NCI-H2107 treated with DMSO at 0.1 percent for 48 hours (cell line): ENCODE data around the gene PYDC2.
"Not testable (repeated sequence)": the region's sequence is repeated elsewhere in the genome, so short reads cannot be mapped to it uniquely, and the experiment has no call there.

Source experiments
- DNase-seq: peaks from one replicate; lab custom pipeline; 2025; ENCODE audit not compliant: unreplicated experiment; lab: John Stamatoyannopoulos, UW

The PYDC2 gene

GRCh38 chr3:191460360-191460759, 603 bp upstream of the PYDC2 start:
- DNase-seq: no peak

- no peak for DNase-seq
These were observed 9.1 kb downstream of the PYDC2 start for GRCh38 chr3:191470080-191470479.

- DNase-seq: no peak
These were observed 9.6 kb downstream of the PYDC2 start for GRCh38 chr3:191470545-191470944.

GRCh38 chr3:191473661-191474198, 12.8 kb downstream of the PYDC2 start:
- DNase-seq: no peak

- DNase-seq: no peak
These were observed 15.3 kb downstream of the PYDC2 start for GRCh38 chr3:191476066-191476772.

GRCh38 chr3:191483994-191484393, 23.0 kb downstream of the PYDC2 start:
- DNase-seq: not testable (repeated sequence)

- no peak for DNase-seq
These were observed 23.5 kb downstream of the PYDC2 start for GRCh38 chr3:191484461-191484860.

- no peak for DNase-seq
These were observed 31.6 kb downstream of the PYDC2 start for GRCh38 chr3:191492601-191493000.

- no peak for DNase-seq
These were observed 32.4 kb downstream of the PYDC2 start for GRCh38 chr3:191493336-191493735.

- DNase-seq: peak; percentile 15
These were observed 38.5 kb downstream of the PYDC2 start for GRCh38 chr3:191499307-191500080.

- DNase-seq: no peak
These were observed 39.9 kb downstream of the PYDC2 start for GRCh38 chr3:191500892-191501291.

- no peak for DNase-seq
These were observed 41.6 kb downstream of the PYDC2 start for GRCh38 chr3:191502583-191502982.

- no peak for DNase-seq
These were observed 48.1 kb downstream of the PYDC2 start for GRCh38 chr3:191509078-191509477.
